PC-9 (cell line): ENCODE results near the gene HMCES. TPM values are rescaled to one million over a fixed set of nuclear protein-coding genes. Genes with fewer than 3 reads are reported as not detected.

ENCODE experiments used
- BruUV-seq: library from RNA; stranded (reverse); fragments of 400-500 nt; replicated peaks from 2 replicates; lab custom pipeline; 2021; lab: Mats Ljungman, UMichigan
- CTCF ChIA-PET: fragments of 300-600 bp; sonication (Branson Sonifier 250); formaldehyde crosslinking; loops from one replicate; lab custom pipeline; 2022; ENCODE audit warnings: antibody characterized with exemption; lab: Charles Lee
- POLR2A ChIA-PET: fragments of 300-600 bp; sonication (Branson Sonifier 250); formaldehyde crosslinking; loops from one replicate; lab custom pipeline; 2022; ENCODE audit warnings: antibody characterized with exemption; ENCODE audit not compliant: unreplicated experiment; lab: Charles Lee
- DNase-seq, 2 experiments: peaks; one replicate each; pipeline versions ENCODE4 v3.0.0 to v3.0.0-alpha.2; 2015 to 2022; ENCODE audit warnings: mixed read lengths in 1 of 2
- H2AFZ ChIP-seq: fragments of 200-600 bp; sonication (generic); 2 replicates; pipeline ENCODE4 v1.8.1; 2017; ENCODE audit warnings: antibody characterized with exemption
- H3F3A ChIP-seq: fragments of 200-600 bp; sonication (generic); 2 replicates; pipeline ENCODE4 v1.8.1; 2017; ENCODE audit warnings: antibody characterized with exemption, mild to moderate bottlenecking, low read depth; ENCODE audit not compliant: insufficient read depth
- H3K27ac ChIP-seq: fragments of 200-600 bp; sonication (generic); 2 replicates; pipeline ENCODE4 v1.6.1; 2016; ENCODE audit warnings: mixed run types
- H3K27me3 ChIP-seq: fragments of 200-600 bp; sonication (generic); 2 replicates; pipeline ENCODE4 v1.6.1; 2016; ENCODE audit warnings: low read depth, mixed run types; ENCODE audit not compliant: insufficient read depth
- H3K36me3 ChIP-seq: fragments of 200-600 bp; sonication (generic); 2 replicates; pipeline ENCODE4 v1.6.1; 2016; ENCODE audit warnings: low read depth, mixed run types
- H3K4me1 ChIP-seq: fragments of 200-600 bp; sonication (generic); replicated peaks from 2 replicates; pipeline ENCODE4 v1.6.1; 2016; ENCODE audit warnings: mixed run types; ENCODE audit not compliant: insufficient read depth
- H3K4me2 ChIP-seq: fragments of 200-600 bp; sonication (generic); 2 replicates; pipeline ENCODE4 v1.6.1; 2017; ENCODE audit warnings: mixed run types
- H3K4me3 ChIP-seq: fragments of 200-600 bp; sonication (generic); 2 replicates; pipeline ENCODE4 v1.6.1; 2016; ENCODE audit warnings: mixed run types
- H3K79me2 ChIP-seq: fragments of 200-600 bp; sonication (generic); 2 replicates; pipeline ENCODE4 v1.6.1; 2017; ENCODE audit warnings: low read depth, mixed run types
- H3K9me2 ChIP-seq: fragments of 200-600 bp; sonication (generic); 2 replicates; pipeline ENCODE4 v1.8.1; 2017; ENCODE audit warnings: mild to moderate bottlenecking; ENCODE audit not compliant: insufficient read depth
- H3K9me3 ChIP-seq: fragments of 200-600 bp; sonication (generic); 2 replicates; pipeline ENCODE4 v1.8.1; 2016; ENCODE audit warnings: low read depth; ENCODE audit not compliant: insufficient read depth
- H4K20me1 ChIP-seq: fragments of 200-600 bp; sonication (generic); 2 replicates; pipeline ENCODE4 v1.8.1; 2017; ENCODE audit not compliant: insufficient read depth
- EZH2 ChIP-seq: fragments of 200-600 bp; sonication (generic); IDR thresholded peaks from 2 replicates; pipeline ENCODE4 v1.8.0; 2017; ENCODE audit warnings: antibody characterized with exemption, low read depth
- intact Hi-C: fragments of 100-400 bp; cut with micrococcal nuclease; formaldehyde crosslinking; loops from one replicate; pipeline ENCODE4 v1.10.0; 2022; ENCODE audit not compliant: unreplicated experiment
- microRNA-seq: library from miRNA; unstranded; fragments of <30 nt; microRNA quantifications from one replicate; pipeline ENCODE4 v1.2.0, GENCODE V29; 2021; ENCODE audit warnings: borderline number of aligned reads, borderline replicate concordance
- total RNA-seq: library from RNA; stranded (reverse); gene quantifications from 2 replicates; pipeline ENCODE4 v1.2.3, GENCODE V29; 2021
- TF ChIP-seq, protein P1 (sequence below): fragments of 200-600 bp; sonication (generic); conservative IDR thresholded peaks from 2 replicates; pipeline ENCODE4 v1.6.1; 2017; ENCODE audit warnings: mixed run types, antibody characterized with exemption, mild to moderate bottlenecking, moderate library complexity

HMCES gene
- total RNA-seq, 1 experiment from 2014 or later, result 60.9 TPM

DNA sequence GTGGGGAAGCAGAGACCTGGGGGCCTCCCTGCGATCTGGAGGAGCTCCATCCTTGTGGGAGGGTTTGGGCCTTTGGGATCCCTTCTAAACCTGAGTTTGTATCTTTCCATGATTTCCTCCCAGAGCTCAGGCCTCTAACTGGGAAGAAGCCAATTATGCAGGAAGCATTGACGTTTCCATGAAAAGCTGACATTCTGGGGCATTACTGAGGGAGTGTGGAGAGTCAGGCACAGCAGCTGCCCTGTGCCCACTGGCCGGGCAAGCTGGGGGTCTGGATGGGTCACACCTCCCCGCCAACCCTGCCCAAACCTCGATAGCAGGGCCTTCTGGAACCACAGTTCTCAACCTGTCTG lies 74.9 kb downstream of the HMCES start:
- no peaks in the 10 kb centered on the region for H4K20me1 ChIP-seq
- H3K36me3 ChIP-seq, result no peaks in the 10 kb centered on the region
- H3K27me3 ChIP-seq, result no peaks in the 10 kb centered on the region; the same call in 1 of the 2 replicates
- H3K4me2 ChIP-seq, result no peak overlapping the region
- no peaks in the 10 kb centered on the region for H3K9me3 ChIP-seq
- H2AFZ ChIP-seq, result no peak overlapping the region
- no peak overlapping the region for H3K4me3 ChIP-seq
- no peak for TF ChIP-seq EZH2
- TF ChIP-seq, protein P1, sequence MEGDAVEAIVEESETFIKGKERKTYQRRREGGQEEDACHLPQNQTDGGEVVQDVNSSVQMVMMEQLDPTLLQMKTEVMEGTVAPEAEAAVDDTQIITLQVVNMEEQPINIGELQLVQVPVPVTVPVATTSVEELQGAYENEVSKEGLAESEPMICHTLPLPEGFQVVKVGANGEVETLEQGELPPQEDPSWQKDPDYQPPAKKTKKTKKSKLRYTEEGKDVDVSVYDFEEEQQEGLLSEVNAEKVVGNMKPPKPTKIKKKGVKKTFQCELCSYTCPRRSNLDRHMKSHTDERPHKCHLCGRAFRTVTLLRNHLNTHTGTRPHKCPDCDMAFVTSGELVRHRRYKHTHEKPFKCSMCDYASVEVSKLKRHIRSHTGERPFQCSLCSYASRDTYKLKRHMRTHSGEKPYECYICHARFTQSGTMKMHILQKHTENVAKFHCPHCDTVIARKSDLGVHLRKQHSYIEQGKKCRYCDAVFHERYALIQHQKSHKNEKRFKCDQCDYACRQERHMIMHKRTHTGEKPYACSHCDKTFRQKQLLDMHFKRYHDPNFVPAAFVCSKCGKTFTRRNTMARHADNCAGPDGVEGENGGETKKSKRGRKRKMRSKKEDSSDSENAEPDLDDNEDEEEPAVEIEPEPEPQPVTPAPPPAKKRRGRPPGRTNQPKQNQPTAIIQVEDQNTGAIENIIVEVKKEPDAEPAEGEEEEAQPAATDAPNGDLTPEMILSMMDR, result no peak
- CTCF ChIA-PET, result interaction anchor here (0.5 to 0.6 kb wide), 2 partner anchors 85 to 140 kb away, joined by 3 to 4 read pairs; no protein-coding TSS in a partner anchor
- no peak for DNase-seq
- H3K4me1 ChIP-seq, result no peaks in the 10 kb centered on the region
- H3K27ac ChIP-seq, result no peak overlapping the region
- H3K79me2 ChIP-seq, result no peaks in the 10 kb centered on the region
- H3F3A ChIP-seq, result no peaks in the 10 kb centered on the region
- POLR2A ChIA-PET, result no interaction called here
- BruUV-seq, result no TSS peak
- no peaks in the 10 kb centered on the region for H3K9me2 ChIP-seq
- intact Hi-C loops, result no loop called here

Small RNAs within 50 kb of the gene (microRNA-seq; reads per million reads assigned to microRNA genes)
- gene MIR6826, result not detected

Other genes with a start within 250 kb of the HMCES start
- not detected in 2 replicates for gene GP9, start 218.1 kb upstream of the HMCES start, total RNA-seq
- 39.5 and 48.9 TPM in 2 replicates for gene RAB43, start 157.1 kb upstream of the HMCES start, total RNA-seq
- 62.3 and 63.1 TPM in 2 replicates for gene ISY1, start 117.8 kb upstream of the HMCES start, total RNA-seq
- 261 and 265 TPM in 2 replicates for gene CNBP, start 95.0 kb upstream of the HMCES start, total RNA-seq
- 195 and 212 TPM in 2 replicates for gene COPG1, start 29.3 kb upstream of the HMCES start, total RNA-seq
- 2.0 and 2.2 TPM in 2 replicates for gene EFCAB12, start 149.8 kb downstream of the HMCES start, total RNA-seq
- gene MBD4, start 161.1 kb downstream of the HMCES start, total RNA-seq, result 48.6 and 49.4 TPM in 2 replicates
- 44.8 and 55.6 TPM in 2 replicates for gene IFT122, start 161.4 kb downstream of the HMCES start, total RNA-seq
- gene RHO, start 249.8 kb downstream of the HMCES start, total RNA-seq, result not detected in 2 replicates